SK-N-MC (cell line): Measurements from ENCODE around the gene PXYLP1.

Source experiments
- EZH2 ChIP-seq: fragments of 200-600 bp; sonication (generic); IDR thresholded peaks from one replicate; pipeline ENCODE4 v1.6.1; 2017; ENCODE audit warnings: antibody characterized with exemption
- FOXP2 ChIP-seq: optimal IDR thresholded peaks from 2 replicates; pipeline ENCODE3; 2011; ENCODE audit warnings: mild to moderate bottlenecking, moderate library complexity; ENCODE audit not compliant: insufficient read depth; ENCODE audit errors: extremely low read length, control extremely low read depth
- POLR2AphosphoS5 ChIP-seq: IDR thresholded peaks from 2 replicates; pipeline ENCODE4 v1.6.1; 2012; ENCODE audit warnings: mild to moderate bottlenecking, low read depth, low read length, borderline replicate concordance

- TF ChIP-seq EZH2: no peak
- TF ChIP-seq POLR2AphosphoS5: no peak
- TF ChIP-seq FOXP2: no peak
Measured at GRCh38 chr3:141332416-141332815, 100.8 kb downstream of the PXYLP1 start.
